GM23248 (cell line): ENCODE measurements around the gene CHRND.

Source experiments
- EZH2 ChIP-seq: fragments of 200-600 bp; sonication (generic); IDR thresholded peaks from 2 replicates; pipeline ENCODE4 v1.6.1; 2018; ENCODE audit warnings: antibody characterized with exemption, mild to moderate bottlenecking; ENCODE audit not compliant: insufficient read depth, poor library complexity, severe bottlenecking
- EZH2phosphoT487 ChIP-seq: fragments of 200-600 bp; sonication (generic); IDR thresholded peaks from 2 replicates; pipeline ENCODE4 v1.6.1; 2018; ENCODE audit warnings: antibody characterized with exemption, moderate library complexity, mild to moderate bottlenecking, low read depth; ENCODE audit not compliant: insufficient read depth

DNA sequence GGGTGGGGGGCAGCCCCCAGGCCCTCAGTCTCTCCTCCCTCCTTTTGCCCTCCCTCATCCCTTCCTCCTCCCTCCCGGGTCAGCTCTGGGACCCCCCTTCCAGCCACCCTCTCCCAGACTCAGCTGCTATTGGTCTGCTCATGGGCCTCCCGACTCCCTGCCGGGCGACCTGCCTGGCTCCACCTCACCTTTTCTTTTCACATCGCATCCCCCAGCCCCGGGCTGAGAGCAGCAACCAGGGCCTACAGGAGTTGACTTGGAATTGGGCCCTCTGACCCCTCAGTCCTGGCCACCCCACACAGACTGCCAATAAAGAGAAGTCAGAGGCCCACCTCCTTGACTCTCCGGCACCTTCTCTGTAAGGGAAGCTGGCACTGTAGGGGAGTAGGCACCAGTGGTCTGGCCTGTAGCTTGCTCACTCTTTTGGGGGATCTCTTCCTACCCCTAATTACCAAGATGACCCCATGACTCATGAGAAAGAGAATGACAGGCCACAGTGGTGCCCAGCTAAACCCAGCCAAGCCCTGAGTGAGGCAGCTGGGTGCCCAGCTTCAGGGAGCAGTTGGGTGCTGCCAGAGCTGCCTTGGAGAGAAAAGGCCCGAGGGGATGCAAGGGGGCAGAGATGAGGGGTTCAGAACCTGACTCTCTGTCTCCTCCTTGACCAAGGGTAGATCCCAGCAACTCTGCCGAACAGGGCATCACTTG, 36.3 kb upstream of the CHRND start:
- no peak for TF ChIP-seq EZH2
- no peak for TF ChIP-seq EZH2phosphoT487
